HG03558 (cell line): ENCODE measurements around the gene TTC7B.
"Not testable (repeated sequence)": the region's sequence is repeated elsewhere in the genome, so short reads cannot be mapped to it uniquely, and the experiment has no call there.

Experiments used
- ATAC-seq: cut with Tn5 transposase; IDR thresholded peaks from one replicate; pipeline ENCODE4 v1.9.1; 2021; ENCODE audit warnings: moderate number of reproducible peaks; ENCODE audit not compliant: unreplicated experiment; ENCODE audit errors: extremely low read depth

The TTC7B gene, protein sequence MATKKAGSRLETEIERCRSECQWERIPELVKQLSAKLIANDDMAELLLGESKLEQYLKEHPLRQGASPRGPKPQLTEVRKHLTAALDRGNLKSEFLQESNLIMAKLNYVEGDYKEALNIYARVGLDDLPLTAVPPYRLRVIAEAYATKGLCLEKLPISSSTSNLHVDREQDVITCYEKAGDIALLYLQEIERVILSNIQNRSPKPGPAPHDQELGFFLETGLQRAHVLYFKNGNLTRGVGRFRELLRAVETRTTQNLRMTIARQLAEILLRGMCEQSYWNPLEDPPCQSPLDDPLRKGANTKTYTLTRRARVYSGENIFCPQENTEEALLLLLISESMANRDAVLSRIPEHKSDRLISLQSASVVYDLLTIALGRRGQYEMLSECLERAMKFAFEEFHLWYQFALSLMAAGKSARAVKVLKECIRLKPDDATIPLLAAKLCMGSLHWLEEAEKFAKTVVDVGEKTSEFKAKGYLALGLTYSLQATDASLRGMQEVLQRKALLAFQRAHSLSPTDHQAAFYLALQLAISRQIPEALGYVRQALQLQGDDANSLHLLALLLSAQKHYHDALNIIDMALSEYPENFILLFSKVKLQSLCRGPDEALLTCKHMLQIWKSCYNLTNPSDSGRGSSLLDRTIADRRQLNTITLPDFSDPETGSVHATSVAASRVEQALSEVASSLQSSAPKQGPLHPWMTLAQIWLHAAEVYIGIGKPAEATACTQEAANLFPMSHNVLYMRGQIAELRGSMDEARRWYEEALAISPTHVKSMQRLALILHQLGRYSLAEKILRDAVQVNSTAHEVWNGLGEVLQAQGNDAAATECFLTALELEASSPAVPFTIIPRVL

DNA sequence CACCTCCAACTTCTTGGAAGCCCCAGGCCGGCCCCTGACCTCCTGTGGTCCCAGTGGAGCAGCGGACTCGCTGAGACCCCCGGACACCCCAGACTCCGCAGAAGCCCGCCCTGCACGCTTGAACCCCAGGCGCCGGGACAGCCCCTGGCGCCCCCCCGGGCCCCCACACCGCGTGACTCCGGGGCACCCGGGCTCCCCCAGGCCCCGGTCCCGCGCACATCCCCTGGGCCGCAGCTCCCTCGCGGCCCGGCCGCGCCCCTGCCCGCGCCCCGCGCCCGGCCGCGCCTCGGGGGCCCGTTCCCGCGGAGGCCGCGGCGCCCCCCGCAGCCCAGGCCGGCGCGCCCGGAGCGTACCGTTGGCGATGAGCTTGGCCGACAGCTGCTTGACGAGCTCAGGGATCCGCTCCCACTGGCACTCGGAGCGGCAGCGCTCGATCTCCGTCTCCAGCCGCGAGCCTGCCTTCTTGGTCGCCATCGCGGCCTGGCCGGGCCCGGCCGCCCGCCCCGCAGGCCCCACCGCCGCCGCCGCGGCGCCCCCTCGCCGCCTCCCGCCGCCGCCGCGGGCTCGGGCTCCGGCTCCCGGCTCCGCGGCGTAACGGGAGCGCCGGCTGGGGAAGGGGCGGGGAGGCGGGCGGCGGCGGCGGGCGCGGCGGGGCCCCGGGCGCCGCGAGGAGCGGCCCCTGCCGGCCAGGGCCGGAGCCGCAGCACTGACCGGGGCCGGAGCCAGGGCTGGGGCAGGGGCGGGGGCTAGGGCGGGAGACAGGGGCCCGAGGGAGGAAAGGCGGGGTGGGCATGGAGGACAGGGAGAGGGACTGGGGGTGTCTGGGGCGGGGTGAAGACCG lies at the start of gene TTC7B:
Gene TTC7B, minus strand, starts transcription at position 609 of the 841 bp plus-strand sequence. Its CDS starts 135 bp downstream, at position 474.
- no peak for ATAC-seq

DNA sequence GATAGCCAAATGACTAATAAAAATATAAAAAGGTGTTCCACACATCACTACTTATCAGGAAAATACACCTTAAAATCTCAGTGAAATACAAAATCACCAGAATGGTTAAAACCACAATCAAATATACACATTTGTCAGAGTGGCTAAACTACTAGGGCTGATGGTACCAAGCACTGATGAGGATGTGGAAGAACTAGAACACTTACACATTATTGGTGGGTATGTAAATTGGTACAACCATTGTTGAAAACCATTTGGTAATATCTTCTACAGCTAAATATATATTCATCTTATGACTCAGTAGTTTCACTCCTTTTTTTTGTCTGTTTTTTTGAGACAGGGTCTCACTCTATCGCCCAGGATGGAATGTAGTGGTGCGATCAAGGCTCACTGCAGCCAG lies 48.5 kb upstream of the TTC7B start:
- no peak for ATAC-seq

DNA sequence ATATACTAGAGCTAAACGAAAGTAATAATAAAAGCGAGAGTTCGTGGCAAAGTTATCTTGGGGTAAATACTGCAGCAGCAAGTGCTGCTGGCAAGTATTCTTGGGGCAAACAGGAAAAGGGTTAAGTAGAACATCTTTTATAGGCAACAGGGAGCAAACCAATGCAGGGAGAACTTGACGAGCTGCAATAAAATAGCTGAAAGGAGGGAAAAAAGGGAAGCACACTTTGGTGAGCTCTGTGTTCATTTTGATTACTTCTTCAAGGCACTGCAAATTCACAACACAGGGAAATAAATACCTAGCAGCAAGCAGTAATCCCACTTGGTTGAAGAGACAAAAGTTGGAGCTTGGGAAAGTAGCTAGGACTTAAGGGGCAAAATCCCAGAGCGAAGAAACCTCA lies 42.3 kb upstream of the TTC7B start:
- ATAC-seq, result no peak

DNA sequence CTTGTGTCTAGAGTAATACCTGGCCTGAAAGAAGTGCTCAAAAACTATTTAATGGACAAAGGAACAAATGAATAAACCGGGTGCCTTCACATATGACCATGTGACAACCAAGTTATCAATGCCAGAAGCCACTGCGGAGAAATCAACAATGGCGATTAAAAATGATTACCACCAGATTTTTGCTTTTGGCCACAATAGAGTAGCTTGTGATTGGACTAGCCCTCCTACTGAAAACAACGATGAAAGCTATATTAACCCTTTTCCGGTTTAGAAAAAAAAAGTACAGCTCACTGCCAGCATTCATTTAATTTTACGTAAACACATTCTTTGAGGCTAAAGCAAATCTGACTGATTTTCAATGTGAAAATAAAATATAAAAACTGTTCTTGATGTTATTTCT lies 41.6 kb upstream of the TTC7B start:
- ATAC-seq, result no peak

DNA sequence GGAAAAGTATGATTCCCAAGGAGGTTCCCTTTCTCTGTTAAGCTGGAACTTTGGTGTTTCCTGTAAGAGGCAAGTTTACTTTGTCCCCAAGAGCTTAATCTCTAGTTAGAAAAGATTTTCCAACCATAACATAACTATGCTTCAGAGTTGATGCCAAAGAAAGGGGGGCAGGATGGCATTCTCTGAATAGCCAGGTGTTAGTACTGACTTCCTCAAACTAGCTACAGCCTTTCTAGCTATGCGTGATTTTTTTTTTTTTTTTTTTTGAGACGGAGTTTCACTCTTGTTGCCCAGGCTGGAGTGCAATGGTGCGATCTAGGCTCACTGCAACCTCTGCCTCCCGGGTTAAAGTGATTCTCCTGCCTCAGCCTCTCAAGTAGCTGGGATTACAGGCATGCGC lies 39.9 kb upstream of the TTC7B start:
- not testable (repeated sequence) for ATAC-seq

DNA sequence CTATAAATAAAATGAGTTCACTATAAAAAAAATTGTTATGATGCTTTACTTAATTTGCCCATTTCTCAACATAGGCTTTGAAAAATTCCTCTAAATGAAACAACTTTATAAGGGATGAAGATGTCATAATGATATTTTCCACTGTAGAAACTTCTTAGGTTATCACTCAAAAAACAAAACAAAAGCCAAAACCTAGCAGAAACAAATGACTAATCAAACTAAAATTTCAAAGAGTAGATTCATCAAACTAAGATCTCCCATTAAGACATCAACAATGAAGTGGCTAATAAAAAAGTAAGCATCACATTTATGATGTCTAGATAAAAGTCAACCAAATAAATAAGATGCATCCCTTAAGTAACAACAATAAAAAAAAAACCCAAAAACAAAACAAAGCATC lies 36.9 kb upstream of the TTC7B start:
- no peak for ATAC-seq

DNA sequence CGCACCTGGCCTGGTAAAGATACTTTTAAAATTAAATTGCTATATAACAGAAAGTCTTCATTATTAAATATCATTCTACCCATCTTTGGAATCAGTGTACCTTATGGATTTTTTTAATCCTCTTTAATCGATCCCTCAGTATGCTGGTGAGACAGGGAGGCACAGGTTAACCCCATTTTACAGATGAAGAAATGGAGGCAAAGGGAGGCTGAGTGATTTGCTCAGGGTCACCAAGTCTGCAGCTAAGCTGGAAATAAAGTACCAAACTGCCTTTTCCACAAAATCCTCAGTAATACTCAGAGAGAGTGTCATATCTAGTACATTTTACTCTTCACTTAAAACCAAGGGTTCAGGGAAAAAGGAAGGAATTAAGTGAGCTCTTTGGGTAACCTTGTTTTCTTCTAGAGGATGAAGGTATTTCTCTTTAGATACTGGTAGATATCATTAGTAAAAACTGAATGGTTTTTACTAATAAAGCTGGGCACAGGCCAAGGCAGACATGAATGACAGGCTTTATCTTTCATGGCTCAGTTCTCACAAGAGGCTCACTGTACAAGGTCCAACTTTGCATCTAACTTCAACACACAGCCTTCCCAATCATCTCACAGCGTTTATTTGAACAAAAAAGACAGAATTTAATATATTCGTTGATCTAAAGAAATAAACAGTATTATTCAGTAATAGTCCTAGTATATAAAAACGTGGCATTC lies 35.3 kb upstream of the TTC7B start:
- ATAC-seq, result no peak

DNA sequence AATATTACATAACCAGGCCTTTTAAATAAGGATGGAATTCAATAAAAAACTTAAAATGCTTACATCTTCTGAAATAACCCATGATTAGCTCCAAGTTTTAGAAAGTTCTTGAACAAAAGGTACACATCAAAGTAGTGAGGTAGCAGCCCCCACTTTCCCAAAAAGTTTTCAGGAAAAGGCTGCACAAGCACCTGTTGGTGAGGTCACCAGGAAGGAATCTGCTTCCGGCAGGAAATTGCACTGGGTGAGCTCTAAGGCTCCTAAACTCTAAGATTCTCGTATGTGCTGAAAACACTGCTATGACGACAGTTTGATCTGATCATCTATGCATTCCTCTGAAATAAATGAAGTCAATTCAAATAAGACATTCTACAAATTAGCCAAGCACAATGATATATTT lies 34.3 kb upstream of the TTC7B start:
- no peak for ATAC-seq

DNA sequence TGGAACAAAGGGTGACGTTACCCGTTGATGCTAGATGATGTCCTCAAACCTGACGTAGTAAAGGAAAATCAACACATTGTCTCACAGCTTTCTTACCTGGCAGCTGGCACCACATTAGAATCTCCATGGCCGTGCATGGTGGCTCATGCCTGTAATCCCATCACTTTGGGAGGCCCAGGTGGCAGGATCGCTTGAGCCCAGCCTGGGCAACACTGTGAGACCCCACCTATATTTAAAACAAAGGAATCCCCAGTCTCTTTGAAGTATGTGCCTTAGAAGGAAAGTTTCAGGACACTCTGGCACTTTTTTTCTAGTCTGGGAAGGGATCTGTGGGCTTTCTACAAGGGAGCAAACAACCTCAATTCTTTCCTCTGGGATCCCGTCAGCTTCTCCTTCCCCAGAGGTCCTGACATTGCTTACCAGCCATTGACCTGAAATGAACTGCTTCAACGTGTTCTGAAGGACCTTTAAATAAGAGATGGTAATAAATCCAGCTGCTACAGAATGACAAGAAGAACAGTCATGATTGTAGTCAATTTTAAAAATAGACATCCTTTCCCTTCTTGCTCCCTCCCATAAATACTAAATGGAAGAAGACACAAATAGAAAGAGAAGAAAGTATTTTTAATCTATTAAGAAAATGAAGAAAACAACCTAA lies 33.7 kb upstream of the TTC7B start:
- ATAC-seq, result no peak

DNA sequence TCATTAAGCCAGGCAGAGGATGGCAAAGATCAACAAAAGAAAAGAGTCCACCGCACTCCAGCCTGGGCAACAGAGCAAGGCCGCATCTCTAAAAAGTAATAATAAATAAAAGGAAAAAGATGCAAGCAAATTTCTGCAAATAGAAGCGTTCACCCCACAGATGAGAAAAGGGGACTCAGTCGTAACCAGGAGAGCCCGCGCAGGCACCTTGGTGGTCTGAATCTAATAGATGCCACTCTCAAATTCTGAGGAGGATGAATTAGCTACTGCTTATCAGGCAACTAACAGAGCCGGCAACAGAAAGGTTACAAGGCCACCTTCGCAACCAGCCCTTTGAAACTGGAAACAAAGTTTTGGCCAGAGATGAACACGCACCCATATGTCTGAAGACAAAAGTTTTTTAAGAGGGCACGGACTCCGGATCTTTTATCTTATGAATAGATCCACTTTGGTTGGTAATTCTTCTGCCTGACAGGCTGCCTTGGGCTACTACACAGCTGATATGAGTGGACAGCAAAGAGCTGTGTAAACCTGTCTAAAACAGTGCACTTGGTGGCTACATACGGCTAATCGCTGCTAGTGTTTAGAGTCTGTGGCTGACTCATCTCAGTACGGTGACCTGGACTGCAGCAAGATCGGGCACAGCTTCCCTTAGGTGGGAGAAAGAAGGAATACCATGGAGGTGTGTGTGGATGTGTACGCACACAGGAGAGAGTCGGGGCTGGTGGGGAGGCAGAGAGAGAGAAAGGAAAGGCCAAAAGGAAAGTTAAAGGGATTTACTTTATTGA lies 32.9 kb upstream of the TTC7B start:
- no peak for ATAC-seq

DNA sequence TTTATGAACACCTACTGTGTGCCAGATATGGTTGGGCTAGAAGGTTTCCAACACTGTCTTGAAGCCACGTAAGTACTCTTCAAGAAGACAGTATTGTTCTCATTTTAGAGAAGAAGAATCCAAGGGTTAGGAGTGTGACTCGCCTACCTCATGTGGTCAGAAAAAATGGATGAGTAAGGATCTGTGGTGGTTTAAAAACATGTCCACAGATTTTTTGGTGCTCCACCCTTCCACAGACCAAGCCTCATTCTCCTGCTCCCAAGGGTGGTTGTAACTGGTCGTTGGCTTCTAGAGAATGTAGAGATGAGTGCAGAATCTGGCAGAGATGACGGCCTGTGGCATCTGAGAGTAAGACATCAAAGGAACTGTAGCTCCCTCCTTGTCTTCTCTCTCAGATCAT lies 30.3 kb upstream of the TTC7B start:
- no peak for ATAC-seq

DNA sequence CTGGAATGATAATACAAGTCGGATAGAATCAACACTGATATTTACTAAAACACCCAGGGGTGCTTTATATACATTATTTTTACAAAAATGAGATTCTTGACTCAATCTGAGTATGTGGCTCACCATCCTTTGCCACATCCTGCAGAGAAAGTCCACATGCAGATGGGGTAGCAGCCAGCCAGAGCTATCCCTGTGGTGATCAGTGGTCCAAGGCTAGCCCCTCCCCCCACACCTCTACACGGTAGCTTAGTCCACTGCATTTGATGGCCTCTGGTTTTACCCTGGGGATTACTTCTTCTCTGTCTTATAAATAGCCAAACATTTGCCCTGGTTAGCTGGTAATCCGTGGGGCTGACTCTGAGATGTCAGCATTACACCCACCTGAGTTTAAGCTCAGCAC lies 28.1 kb upstream of the TTC7B start:
- ATAC-seq, result no peak

DNA sequence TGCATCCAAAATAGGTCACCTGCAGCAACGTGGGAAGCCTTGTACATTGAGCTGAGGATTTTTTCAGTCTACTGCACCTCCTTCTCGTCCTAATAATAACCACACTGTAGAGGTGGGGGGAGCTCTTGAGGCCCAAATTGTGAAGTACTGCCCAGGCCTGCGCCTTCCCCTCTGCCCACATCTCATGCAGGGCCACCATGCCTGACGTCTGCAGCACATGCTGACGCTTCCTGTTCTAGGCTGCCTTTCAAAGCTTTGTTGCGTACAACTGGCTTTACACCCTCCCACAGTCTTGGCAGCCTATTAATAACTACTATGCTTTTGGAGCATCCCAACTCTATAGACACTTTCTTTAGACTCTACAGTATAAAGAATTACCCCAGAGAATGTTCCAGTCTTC lies 26.5 kb upstream of the TTC7B start:
- no peak for ATAC-seq

DNA sequence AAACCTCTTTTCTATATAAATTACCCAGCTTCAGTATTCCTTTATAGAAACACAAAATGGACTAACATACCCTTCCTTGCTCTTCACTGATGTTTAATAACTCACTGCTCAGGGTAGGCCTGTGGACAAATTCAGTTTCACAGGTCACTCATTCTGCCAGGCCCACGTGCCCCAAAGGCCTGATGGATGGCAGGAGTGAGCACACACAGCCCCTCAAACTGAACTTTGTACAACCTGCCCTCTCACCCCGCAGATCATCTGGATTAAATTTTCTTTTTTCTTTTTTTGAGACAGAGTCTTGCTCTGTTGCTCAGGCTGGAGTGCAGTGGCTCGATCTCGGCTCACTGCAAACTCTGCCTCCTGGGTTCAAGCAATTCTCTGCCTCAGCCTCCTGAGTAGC lies 24.4 kb upstream of the TTC7B start:
- ATAC-seq, result not testable (repeated sequence)

DNA sequence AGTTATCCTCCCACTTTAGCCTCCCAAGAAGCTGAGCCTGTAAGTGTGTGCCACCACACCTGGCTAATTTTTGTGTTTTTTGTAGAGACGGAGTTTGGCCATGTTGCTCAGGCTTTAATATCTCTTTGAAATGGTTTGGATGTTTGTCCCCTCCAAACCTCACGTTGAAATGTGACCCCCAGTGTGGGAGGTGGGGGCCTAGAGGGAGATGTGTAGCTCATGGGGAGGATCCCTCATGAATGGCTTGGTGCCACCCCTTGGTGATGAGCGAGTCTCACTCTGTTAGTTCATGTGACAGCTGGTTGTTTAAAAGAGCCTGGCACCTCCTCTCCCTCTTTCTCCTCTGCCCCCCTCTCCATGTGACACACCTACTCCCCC lies 23.6 kb upstream of the TTC7B start:
- no peak for ATAC-seq

DNA sequence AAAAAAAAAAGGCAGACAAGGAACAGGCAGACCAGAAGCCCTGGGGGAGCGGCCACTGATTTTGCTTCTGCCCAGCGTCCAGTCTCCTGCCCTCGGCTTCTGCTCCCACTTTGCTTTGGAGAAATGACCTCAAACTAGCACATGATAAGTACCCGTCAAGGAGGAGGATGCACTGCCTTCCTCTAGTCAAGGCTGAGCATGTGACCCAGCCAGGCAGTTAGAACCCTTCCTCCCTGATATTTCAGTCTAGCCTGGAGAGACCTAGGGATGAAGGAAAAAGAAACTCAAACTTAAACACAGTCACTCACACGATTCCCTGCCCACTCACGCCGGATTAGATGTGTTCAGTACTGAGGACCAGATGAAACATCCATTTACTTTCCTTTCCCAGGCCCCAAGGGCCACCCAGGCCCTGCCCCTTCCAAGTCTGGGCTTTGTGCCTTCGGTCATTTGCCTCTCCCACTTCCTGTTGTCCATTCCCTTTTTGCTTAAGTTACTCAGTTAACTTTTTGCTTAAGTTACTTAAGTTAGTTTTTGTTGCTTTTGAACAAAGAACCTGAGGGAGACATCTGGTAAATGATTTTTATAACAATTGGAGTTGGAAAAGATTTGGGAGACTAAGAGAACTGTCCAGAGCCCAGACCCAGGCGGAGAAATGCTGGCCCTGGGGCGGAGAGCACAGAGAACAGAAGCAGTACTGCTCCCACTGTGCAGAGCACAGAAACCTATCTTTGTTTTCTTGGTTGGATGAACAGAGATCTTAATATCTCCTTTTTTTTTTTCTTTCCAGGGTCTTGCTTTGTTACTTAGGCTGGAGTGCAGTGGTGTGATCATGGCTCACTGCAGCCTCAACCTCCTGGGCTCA lies 23.0 kb upstream of the TTC7B start:
- no peak for ATAC-seq

DNA sequence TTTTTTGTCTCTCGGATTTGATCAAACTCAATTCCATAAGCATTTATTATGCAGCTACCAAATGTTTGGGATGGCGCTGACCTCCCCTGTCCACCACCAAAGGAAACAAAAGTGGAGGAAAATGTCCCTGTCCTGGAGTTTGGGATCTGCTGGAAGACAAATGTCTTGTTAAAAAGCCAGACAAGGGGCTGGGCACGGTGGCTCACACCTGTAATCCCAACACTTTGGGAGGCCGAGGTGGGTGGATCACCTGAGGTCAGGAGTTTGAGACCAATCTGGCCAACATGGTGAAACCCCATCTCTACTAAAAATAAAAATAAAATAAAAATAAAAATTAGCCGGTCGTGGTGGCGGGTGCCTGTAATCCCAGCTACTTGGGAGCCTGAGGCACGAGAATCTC lies 22.3 kb upstream of the TTC7B start:
- ATAC-seq, result not testable (repeated sequence)

DNA sequence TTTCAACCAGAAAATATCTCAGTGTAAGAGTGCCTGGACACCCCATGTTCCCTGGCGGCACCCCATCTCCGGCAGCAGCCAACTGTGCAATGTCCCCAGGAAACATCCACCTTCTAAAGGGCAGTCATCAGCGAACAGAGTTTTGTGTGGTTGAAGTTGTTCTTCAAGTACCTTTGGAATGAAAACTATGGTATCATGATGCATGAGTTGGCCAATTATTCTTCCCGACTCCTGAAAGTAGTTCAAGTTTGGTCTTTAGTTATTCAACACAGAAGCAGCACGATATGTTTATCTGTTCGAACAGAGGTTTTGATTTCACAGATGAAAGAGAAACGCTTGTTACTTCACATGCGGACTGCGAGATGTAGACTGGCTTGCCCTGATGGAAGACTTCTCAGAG lies 21.1 kb upstream of the TTC7B start:
- no peak for ATAC-seq
